H1 (cell line): ENCODE measurements around the gene USE1. TPM values are rescaled to one million over a fixed set of nuclear protein-coding genes. Genes with fewer than 3 reads are reported as not detected.

Source experiments
- CTCF ChIA-PET: fragments of 300-600 bp; sonication (Branson Sonifier 250); formaldehyde crosslinking; loops from one replicate; lab custom pipeline; 2021; ENCODE audit not compliant: partially characterized antibody; lab: Charles Lee
- POLR2A ChIA-PET: fragments of 300-600 bp; sonication (Branson Sonifier 250); formaldehyde crosslinking; loops from one replicate; lab custom pipeline; 2021; ENCODE audit warnings: inconsistent platforms; ENCODE audit not compliant: partially characterized antibody; lab: Charles Lee
- DNase-seq, 2 experiments: peaks; one replicate each; pipeline versions ENCODE4 v3.0.0 to v3.0.0-alpha.2; 2010 to 2022; ENCODE audit warnings: low spot score in 2 of 2, low read depth in 1 of 2, mixed read lengths in 1 of 2
- FAIRE-seq: peaks from 2 replicates; lab custom pipeline; 2011; peaks lifted over from hg19 to GRCh38; lab: Jason Lieb, UNC
- H2AFZ ChIP-seq: 2 replicates; pipeline ENCODE4 v1.8.1; 2012; ENCODE audit warnings: low read length, inconsistent platforms
- H2AK5ac ChIP-seq: 2 replicates; pipeline ENCODE4 v1.6.1; 2013; ENCODE audit warnings: low read depth, low read length
- H2BK120ac ChIP-seq: replicated peaks from 2 replicates; pipeline ENCODE3; 2013; ENCODE audit warnings: low read depth, low read length, inconsistent platforms
- H2BK12ac ChIP-seq: 2 replicates; pipeline ENCODE4 v1.6.1; 2013; ENCODE audit warnings: low read depth, low read length
- H2BK15ac ChIP-seq: 2 replicates; pipeline ENCODE4 v1.6.1; 2013; ENCODE audit warnings: low read length
- H2BK20ac ChIP-seq: 2 replicates; pipeline ENCODE4 v1.6.1; 2013; ENCODE audit warnings: low read length
- H2BK5ac ChIP-seq: 2 replicates; pipeline ENCODE4 v1.6.1; 2013; ENCODE audit warnings: low read depth, low read length
- H3K14ac ChIP-seq: 2 replicates; pipeline ENCODE4 v1.6.1; 2013; ENCODE audit warnings: inconsistent platforms; ENCODE audit not compliant: insufficient read length
- H3K18ac ChIP-seq: 2 replicates; pipeline ENCODE4 v1.6.1; 2013; ENCODE audit warnings: low read length; ENCODE audit errors: extremely low read depth
- H3K23ac ChIP-seq: 2 replicates; pipeline ENCODE4 v1.6.1; 2013; ENCODE audit warnings: inconsistent platforms; ENCODE audit not compliant: insufficient read length
- H3K23me2 ChIP-seq: 2 replicates; pipeline ENCODE4 v1.6.1; 2013; ENCODE audit warnings: low read depth, low read length
- H3K27ac ChIP-seq: 2 replicates; pipeline ENCODE4 v1.6.1; 2011; ENCODE audit warnings: low read depth, low read length, inconsistent platforms
- H3K27me3 ChIP-seq, 4 experiments: replicated peaks in 1 of 4; 1 replicate in 1 of 4; 2 replicates in 3 of 4; pipeline versions ENCODE4 v1.6.1 to v1.8.1; 2011 to 2013; ENCODE audit warnings: low read length in 3 of 4, mild to moderate bottlenecking in 3 of 4, inconsistent platforms in 2 of 4, mixed read lengths in 2 of 4, moderate library complexity in 1 of 4; ENCODE audit not compliant: control insufficient read depth in 3 of 4, insufficient read depth in 3 of 4; ENCODE audit errors: extremely low read depth in 1 of 4
- H3K36me3 ChIP-seq, 4 experiments: 2 replicates each; pipeline versions ENCODE4 v1.6.1 to v1.8.1; 2011 to 2013; ENCODE audit warnings: mild to moderate bottlenecking in 4 of 4, low read length in 3 of 4, moderate library complexity in 2 of 4, control low read depth in 1 of 4, inconsistent platforms in 1 of 4; ENCODE audit not compliant: insufficient read depth in 4 of 4, control insufficient read depth in 2 of 4
- H3K4ac ChIP-seq: replicated peaks from 2 replicates; pipeline ENCODE3; 2013; ENCODE audit warnings: low read length, low read depth, mixed read lengths, inconsistent platforms; ENCODE audit not compliant: insufficient read length
- H3K4me1 ChIP-seq, 4 experiments: replicated peaks in 1 of 4; 1 replicate in 1 of 4; 2 replicates in 3 of 4; pipeline versions ENCODE4 v1.6.1 to v1.8.1; 2011 to 2013; ENCODE audit warnings: low read length in 3 of 4, inconsistent platforms in 2 of 4, mixed read lengths in 1 of 4; ENCODE audit not compliant: insufficient read depth in 4 of 4, control insufficient read depth in 3 of 4
- H3K4me2 ChIP-seq, 2 experiments: 2 replicates each; pipeline versions ENCODE4 v1.6.1 to v1.8.1; 2011 to 2013; ENCODE audit warnings: low read depth in 2 of 2, low read length in 2 of 2, control low read depth in 1 of 2, inconsistent platforms in 1 of 2, mild to moderate bottlenecking in 1 of 2; ENCODE audit not compliant: insufficient read depth in 1 of 2
- H3K4me3 ChIP-seq, 4 experiments: fragments of 200-600, 300-600 bp in 1 of 4; sonication (generic), shearing (Covaris generic), sonication (Bioruptor Twin) in 1 of 4; 2 replicates each; pipeline versions ENCODE4 v1.5.1 to v1.8.1; 2011 to 2016; ENCODE audit warnings: low read length in 4 of 4, low read depth in 3 of 4, control low read depth in 2 of 4, inconsistent platforms in 2 of 4, mild to moderate bottlenecking in 2 of 4, mixed read lengths in 1 of 4, moderate library complexity in 1 of 4; ENCODE audit not compliant: insufficient read depth in 2 of 4; ENCODE audit errors: extremely low read depth in 1 of 4
- H3K56ac ChIP-seq: replicated peaks from 2 replicates; pipeline ENCODE3; 2013; ENCODE audit warnings: low read depth, mild to moderate bottlenecking, mixed read lengths, low read length, inconsistent platforms; ENCODE audit not compliant: insufficient read length
- H3K79me1 ChIP-seq: 2 replicates; pipeline ENCODE4 v1.6.1; 2013; ENCODE audit warnings: low read depth, low read length, control low read depth
- H3K79me2 ChIP-seq, 2 experiments: 2 replicates each; pipeline versions ENCODE4 v1.6.1 to v1.8.1; 2012 to 2013; ENCODE audit warnings: low read length in 2 of 2, mild to moderate bottlenecking in 2 of 2, inconsistent platforms in 1 of 2; ENCODE audit not compliant: insufficient read depth in 2 of 2, control insufficient read depth in 1 of 2
- H3K9ac ChIP-seq, 4 experiments: replicated peaks in 1 of 4; 1 replicate in 1 of 4; 2 replicates in 3 of 4; pipeline versions ENCODE4 v1.6.1 to v1.8.1; 2011 to 2013; ENCODE audit warnings: low read depth in 3 of 4, low read length in 3 of 4, control low read depth in 2 of 4, mild to moderate bottlenecking in 2 of 4, moderate library complexity in 2 of 4, inconsistent platforms in 1 of 4; ENCODE audit errors: extremely low read depth in 1 of 4
- H3K9me3 ChIP-seq, 2 experiments: 2 replicates each; pipeline versions ENCODE4 v1.6.1 to v1.8.1; 2012 to 2013; ENCODE audit warnings: mild to moderate bottlenecking in 2 of 2, moderate library complexity in 2 of 2, control low read depth in 1 of 2, inconsistent platforms in 1 of 2, low read depth in 1 of 2, low read length in 1 of 2, mixed read lengths in 1 of 2; ENCODE audit not compliant: insufficient read depth in 2 of 2
- H4K20me1 ChIP-seq, 2 experiments: replicated peaks in 1 of 2; 2 replicates each; pipeline versions ENCODE3 to v1.8.1; 2011 to 2013; ENCODE audit warnings: inconsistent platforms in 2 of 2, low read length in 2 of 2, mild to moderate bottlenecking in 1 of 2; ENCODE audit not compliant: insufficient read depth in 2 of 2, control insufficient read depth in 1 of 2
- H4K5ac ChIP-seq: 2 replicates; pipeline ENCODE4 v1.6.1; 2013; ENCODE audit warnings: low read length, low read depth, mixed read lengths, inconsistent platforms; ENCODE audit not compliant: insufficient read length
- H4K8ac ChIP-seq: 2 replicates; pipeline ENCODE4 v1.8.0; 2013; ENCODE audit warnings: mild to moderate bottlenecking, moderate library complexity, low read length, inconsistent platforms; ENCODE audit not compliant: insufficient read depth; ENCODE audit errors: extremely low read depth
- H4K91ac ChIP-seq: replicated peaks from 2 replicates; pipeline ENCODE3; 2013; ENCODE audit warnings: low read length, mixed read lengths, inconsistent platforms; ENCODE audit not compliant: insufficient read length
- BACH1 ChIP-seq: IDR thresholded peaks from 2 replicates; pipeline ENCODE4 v1.6.1; 2012; ENCODE audit warnings: low read length, improper control_type of control experiment
- FOSL1 ChIP-seq: IDR thresholded peaks from 2 replicates; pipeline ENCODE4 v1.6.1; 2011; ENCODE audit warnings: mild to moderate bottlenecking, low read depth, low read length, moderate library complexity; ENCODE audit not compliant: insufficient read depth
- TAF1 ChIP-seq: IDR thresholded peaks from 2 replicates; pipeline ENCODE4 v1.6.1; 2011; ENCODE audit warnings: mild to moderate bottlenecking, low read depth, low read length
- WGBS, 2 experiments: shearing (Covaris generic) in 1 of 2; methylation state at CpG; one replicate each; pipeline versions ENCODE4 v1.1.6 to v1.1.7; 2013 to 2015; ENCODE audit warnings: low lambda C conversion rate in 2 of 2, mixed read lengths in 2 of 2, inconsistent platforms in 1 of 2, low coverage in 1 of 2, missing lambda C conversion rate in 1 of 2; ENCODE audit not compliant: insufficient replicate concordance in 2 of 2, insufficient coverage in 1 of 2, insufficient read length in 1 of 2; ENCODE audit errors: extremely low coverage in 1 of 2, missing lambda C conversion rate in 1 of 2; 5-methylcytosine and 5-hydroxymethylcytosine counted together
- polyA plus RNA-seq, 7 experiments: library from polyadenylated mRNA; depleted of rRNA in 3 of 7; stranded (reverse) in 5 of 7; unstranded in 2 of 7; fragments of >200 nt in 5 of 7; fragments of 200-250 nt in 2 of 7; gene quantifications; 1 replicate in 5 of 7; 2 replicates in 1 of 7; 4 replicates in 1 of 7; pipeline versions ENCODE4 v1.2.1 to v1.2.3, GENCODE V29; 2011 to 2013; ENCODE audit warnings: missing spikeins in 2 of 7, mixed read lengths in 2 of 7
- total RNA-seq: library from RNA; stranded (reverse); fragmentation: NEBNext Ultra II Directional; extraction: Animal tissue kit (Norgen Biotek cat#: 25700); gene quantifications from 2 replicates; pipeline ENCODE4 v1.2.1, GENCODE V29; 2021
- TF ChIP-seq, protein P1 (sequence below), 3 experiments: IDR thresholded peaks; 1 replicate in 2 of 3; 2 replicates in 1 of 3; pipeline versions ENCODE4 v1.5.1 to v1.6.1; 2011; ENCODE audit warnings: low read length in 3 of 3, mild to moderate bottlenecking in 3 of 3, inconsistent platforms in 2 of 3, low read depth in 1 of 3, moderate library complexity in 1 of 3; ENCODE audit not compliant: insufficient read depth in 1 of 3; ENCODE audit errors: control extremely low read depth in 1 of 3
- TF ChIP-seq, protein P2 (sequence below): IDR thresholded peaks from 2 replicates; pipeline ENCODE4 v1.6.1; 2011; ENCODE audit warnings: low read length, improper control_type of control experiment

The USE1 gene
- total and polyA plus RNA-seq, 2 of the 8 experiments (the other 6 are each of a cell fraction or from before 2014, with no cell fraction given), result 8.7 to 13.9 TPM

DNA sequence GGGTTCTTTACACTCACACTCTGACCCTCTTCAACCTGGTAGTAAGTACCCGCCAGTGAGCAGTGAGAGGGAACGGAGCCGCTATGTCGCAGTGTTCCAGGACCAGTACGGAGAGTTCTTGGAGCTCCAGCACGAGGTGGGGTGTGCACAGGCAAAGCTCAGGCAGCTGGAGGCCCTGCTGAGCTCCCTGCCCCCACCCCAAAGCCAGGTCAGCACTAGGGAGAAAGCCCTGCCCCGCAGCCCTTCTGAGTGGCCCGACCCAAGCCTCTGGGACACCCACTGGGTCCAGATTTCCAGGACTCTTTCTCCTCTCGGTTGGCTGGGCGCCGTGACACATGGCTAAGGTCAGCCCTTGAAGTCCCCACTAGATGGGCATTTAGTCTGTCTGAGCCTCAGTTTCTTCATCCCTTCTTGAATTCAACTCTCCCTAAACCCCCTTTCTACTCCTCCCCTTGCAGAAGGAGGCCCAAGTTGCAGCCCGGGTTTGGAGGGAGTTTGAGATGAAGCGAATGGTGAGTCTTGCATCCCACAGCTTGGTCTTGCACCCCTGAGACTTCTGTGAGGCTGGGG is 12.7 kb downstream of the USE1 start:
- Histone ChIP-seq H3K56ac (no peak overlapping the region), H3K9me3 (no peaks in the 10 kb centered on the region), H4K8ac (no peak overlapping the region), H3K18ac (no peak overlapping the region; the same call in 1 of the 2 replicates), H3K79me2 (peaks cover 0 to 9% of the 10 kb centered on the region in 2 experiments; a peak in 1 of 4 replicates), H2AK5ac (no peak overlapping the region), H3K9ac (peak overlapping the region in 1 of 4 experiments; percentile 22; a peak in 1 of 7 replicates), H2BK120ac (no peak overlapping the region), H4K91ac (no peak overlapping the region), H3K14ac (no peak overlapping the region), H3K79me1 (peaks cover 7% of the 10 kb centered on the region; the same call in 1 of the 2 replicates), H3K4me2 (peak overlapping the region in 1 of 2 experiments; percentile 19; a peak in 2 of 4 replicates), H2BK5ac (no peak overlapping the region), H3K4me1 (peaks cover 0 to 4% (median 3%) of the 10 kb centered on the region in 4 experiments; a peak in 6 of 7 replicates), H3K27me3 (no peaks in the 10 kb centered on the region), H3K23me2 (no peaks in the 10 kb centered on the region), H4K20me1 (peaks cover 5 to 9% of the 10 kb centered on the region in 2 experiments), H2AFZ (no peak overlapping the region), H4K5ac (no peak overlapping the region), H3K23ac (no peak overlapping the region), H3K27ac (no peak overlapping the region)
- ChIA-PET CTCF (interaction anchor here (0.8 to 3.8 kb wide), 4 partner anchors 10 to 96 kb away, joined by 3 to 23 read pairs (median 4); partner anchors contain the start of gene ANKLE1), POLR2A (interaction anchor here (0.5 to 12.3 kb wide), 14 partner anchors 9 to 193 kb away, joined by 3 to 118 read pairs (median 6); partner anchors contain the start of genes ANKLE1, ANO8, NR2F6 and USE1)
- no peak for DNase-seq
- FAIRE-seq, result no peak
- 82% methylated on average over 13 of the region's 13 CpGs; no CpG with 5 or more reads in 1 of the 2 experiments for WGBS, 2 experiments
- TF ChIP-seq, protein P1, sequence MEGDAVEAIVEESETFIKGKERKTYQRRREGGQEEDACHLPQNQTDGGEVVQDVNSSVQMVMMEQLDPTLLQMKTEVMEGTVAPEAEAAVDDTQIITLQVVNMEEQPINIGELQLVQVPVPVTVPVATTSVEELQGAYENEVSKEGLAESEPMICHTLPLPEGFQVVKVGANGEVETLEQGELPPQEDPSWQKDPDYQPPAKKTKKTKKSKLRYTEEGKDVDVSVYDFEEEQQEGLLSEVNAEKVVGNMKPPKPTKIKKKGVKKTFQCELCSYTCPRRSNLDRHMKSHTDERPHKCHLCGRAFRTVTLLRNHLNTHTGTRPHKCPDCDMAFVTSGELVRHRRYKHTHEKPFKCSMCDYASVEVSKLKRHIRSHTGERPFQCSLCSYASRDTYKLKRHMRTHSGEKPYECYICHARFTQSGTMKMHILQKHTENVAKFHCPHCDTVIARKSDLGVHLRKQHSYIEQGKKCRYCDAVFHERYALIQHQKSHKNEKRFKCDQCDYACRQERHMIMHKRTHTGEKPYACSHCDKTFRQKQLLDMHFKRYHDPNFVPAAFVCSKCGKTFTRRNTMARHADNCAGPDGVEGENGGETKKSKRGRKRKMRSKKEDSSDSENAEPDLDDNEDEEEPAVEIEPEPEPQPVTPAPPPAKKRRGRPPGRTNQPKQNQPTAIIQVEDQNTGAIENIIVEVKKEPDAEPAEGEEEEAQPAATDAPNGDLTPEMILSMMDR (IDR thresholded peaks at IDR 0.05; ENCODE audit: control extremely low read depth in 1 of 3, insufficient read depth in 1 of 3, low read depth in 1 of 3, low read length in 3 of 3), result no peak
- no peak for TF ChIP-seq BACH1
- no peak for TF ChIP-seq FOSL1
- no peak for TF ChIP-seq TAF1
- TF ChIP-seq, protein P2, sequence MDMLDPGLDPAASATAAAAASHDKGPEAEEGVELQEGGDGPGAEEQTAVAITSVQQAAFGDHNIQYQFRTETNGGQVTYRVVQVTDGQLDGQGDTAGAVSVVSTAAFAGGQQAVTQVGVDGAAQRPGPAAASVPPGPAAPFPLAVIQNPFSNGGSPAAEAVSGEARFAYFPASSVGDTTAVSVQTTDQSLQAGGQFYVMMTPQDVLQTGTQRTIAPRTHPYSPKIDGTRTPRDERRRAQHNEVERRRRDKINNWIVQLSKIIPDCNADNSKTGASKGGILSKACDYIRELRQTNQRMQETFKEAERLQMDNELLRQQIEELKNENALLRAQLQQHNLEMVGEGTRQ, result no peak
- TF ChIP-seq, all 59 proteins: peak for 0
- Histone ChIP-seq H3K4ac (no peak overlapping the region), H3K4me3 (peak overlapping the region in 1 of 4 experiments; percentile 11; a peak in 1 of 8 replicates), H3K36me3 (peaks cover 4 to 30% (median 12%) of the 10 kb centered on the region in 4 experiments; a peak in 7 of 8 replicates), H2BK15ac (no peak overlapping the region), H2BK20ac (no peak overlapping the region), H2BK12ac (no peak overlapping the region; the same call in 1 of the 2 replicates)
